OCI-M1 (cell line): ENCODE measurements around the gene INVS.

Source experiments
- DNase-seq: peaks from one replicate; lab custom pipeline; 2025; lab: John Stamatoyannopoulos, UW

The INVS gene

GRCh38 chr9:100281066-100281465 is 182.0 kb downstream of the INVS start:
- peak; percentile 45 for DNase-seq

GRCh38 chr9:100281676-100282387 is 182.8 kb downstream of the INVS start:
- peak; percentile 80 for DNase-seq

DNA sequence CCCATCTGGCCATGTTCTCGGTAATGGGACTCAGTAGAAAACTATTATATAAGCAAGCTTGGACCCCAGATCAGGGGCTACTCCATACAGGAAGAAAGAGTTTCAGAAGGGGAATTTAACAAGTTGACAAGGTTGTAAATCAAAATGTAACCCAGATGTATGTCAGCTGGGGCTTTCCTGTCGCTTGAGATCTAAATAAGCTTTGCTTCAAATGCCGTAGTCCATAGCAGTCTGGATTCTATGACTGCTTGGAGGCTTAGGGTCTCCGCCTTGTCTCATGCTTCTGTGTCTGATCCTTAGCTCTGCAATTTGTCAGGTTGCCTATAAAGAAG is 183.3 kb downstream of the INVS start:
- DNase-seq: no peak

DNA sequence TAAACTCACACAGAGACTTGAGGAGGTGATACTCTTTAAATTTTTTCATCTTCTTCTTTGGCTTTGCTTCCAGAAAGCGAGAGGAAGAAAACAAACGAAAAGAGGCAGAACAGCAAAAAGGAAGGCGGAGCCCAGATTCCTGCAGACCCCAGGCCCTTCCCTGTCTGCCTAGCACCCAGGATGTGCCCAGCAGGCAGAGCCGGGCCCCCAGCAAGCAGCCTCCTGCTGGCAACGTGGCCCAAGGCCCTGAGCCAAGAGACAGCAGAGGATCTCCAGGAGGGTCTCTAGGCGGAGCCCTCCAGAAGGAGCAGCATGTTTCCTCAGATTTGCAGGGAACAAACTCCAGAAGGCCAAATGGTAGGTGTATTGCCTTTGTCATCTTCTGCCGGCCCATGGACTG is 185.2 kb downstream of the INVS start:
- DNase-seq: no peak

DNA sequence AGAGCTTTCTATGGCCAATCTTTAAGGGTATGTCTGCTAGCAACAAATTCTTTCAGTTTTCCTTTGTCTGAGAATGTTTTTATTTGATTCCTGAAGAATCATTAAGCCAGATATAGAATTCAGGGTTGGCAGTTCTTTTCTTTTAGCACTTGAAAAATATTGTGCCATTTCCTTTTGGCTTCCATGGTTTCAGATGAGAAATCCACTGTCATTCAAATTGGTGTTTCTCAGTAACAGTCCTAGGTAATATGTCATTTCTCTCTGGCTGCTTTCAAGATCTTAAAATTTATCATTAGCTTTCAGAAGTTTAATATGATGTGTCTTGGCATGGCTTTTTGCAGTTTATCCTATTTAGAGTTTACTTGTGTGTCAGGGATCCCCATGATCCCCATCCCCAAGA is 186.0 kb downstream of the INVS start:
- peak; percentile 26 for DNase-seq

DNA sequence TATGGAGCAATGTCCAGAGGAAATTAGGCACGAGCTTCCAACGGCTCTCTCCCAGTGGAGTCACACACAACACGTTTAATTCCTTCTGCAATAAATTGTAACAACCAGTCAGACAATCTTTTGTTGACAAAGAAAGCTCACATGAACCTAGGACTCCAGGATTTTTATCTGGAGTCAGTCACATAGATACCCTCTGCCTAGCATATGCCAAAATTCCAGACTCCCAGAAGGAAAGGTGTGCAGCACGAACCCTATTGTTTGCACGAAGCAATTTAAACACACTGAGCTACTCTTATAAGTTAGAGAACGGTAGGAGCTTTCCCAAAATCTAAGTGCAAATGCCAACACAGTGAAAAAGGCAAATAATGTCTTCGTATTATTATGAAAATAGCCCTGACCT is 186.6 kb downstream of the INVS start:
- DNase-seq: no peak

GRCh38 chr9:100286257-100286656 is 187.2 kb downstream of the INVS start:
- no peak for DNase-seq

DNA sequence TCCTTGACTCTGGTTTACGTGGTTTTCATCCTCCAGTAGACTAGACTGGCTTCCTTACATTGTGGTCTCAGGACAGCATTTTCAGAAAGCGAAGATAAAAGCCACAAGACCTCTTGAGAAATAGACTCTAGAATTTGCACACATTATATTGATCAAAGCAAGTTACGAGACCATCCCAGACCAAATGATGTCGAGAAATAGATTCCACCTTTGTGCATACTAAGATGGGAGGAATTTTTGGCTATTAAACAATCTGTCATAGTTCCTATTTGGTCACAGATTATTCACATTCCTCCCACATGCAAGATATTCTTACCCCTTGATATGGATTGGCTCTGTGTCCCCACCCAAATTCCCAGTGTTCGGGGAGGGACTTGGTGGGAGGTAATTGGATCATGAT is 188.1 kb downstream of the INVS start:
- DNase-seq: peak; percentile 10

GRCh38 chr9:100290714-100291113 is 191.7 kb downstream of the INVS start:
- DNase-seq: no peak

GRCh38 chr9:100292414-100292813 is 193.4 kb downstream of the INVS start:
- no peak for DNase-seq

DNA sequence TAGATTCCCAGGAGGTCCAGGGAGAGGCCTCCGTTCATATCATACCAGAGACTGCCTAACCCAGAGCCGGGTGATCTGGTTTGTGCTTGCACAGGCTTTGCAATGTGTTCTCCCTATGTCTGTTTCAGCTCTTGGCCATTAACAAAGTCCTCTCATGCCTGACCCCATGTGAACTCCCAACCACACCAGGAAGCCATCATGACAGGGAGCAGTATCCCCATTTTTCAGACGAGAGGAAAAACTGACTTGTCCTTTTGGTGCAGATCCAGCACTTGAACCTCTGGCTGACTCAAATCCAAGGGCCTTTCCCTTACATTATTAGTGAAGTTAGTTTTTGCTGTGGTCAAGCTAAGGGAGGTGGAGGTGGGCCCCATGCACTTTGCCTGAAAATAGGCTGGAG is 195.3 kb downstream of the INVS start:
- no peak for DNase-seq

DNA sequence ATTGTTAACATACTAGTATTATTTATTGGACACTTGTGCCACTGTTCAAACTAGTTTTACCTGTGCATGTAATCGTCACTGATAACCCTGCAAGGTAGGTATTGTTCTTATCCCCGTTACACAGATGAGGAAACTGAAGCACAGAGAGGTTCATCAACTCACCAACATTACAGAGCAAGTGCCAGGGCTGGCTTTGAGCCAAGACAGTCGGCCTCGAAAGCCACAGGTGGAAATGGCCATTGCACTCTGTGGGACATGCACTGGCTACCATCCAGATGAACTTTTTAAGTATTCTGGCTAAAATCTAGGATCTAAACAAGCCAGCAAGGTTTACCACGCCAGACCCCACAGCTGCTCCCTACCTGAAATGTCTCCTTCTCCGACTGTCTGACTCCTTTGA is 195.8 kb downstream of the INVS start:
- no peak for DNase-seq

GRCh38 chr9:100295240-100295639 is 196.2 kb downstream of the INVS start:
- no peak for DNase-seq

DNA sequence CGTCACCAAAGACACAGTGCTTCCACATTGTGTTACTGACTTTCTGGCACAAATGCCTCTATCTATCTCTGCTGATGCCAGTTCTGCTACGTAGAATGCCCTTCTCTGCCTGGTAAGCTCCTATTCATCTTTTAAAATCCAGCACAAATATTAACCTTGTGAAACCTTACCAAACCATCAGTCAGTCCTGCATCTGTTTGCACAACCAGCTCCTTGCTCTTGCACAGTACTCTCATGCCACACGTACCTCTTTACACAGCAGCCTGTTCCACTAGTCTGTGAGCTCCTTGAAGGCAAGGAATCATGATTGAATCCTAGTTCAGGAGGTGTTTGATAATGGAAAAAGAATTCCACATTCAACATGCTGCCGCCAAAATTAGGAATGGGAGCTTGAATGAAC is 197.4 kb downstream of the INVS start:
- no peak for DNase-seq

DNA sequence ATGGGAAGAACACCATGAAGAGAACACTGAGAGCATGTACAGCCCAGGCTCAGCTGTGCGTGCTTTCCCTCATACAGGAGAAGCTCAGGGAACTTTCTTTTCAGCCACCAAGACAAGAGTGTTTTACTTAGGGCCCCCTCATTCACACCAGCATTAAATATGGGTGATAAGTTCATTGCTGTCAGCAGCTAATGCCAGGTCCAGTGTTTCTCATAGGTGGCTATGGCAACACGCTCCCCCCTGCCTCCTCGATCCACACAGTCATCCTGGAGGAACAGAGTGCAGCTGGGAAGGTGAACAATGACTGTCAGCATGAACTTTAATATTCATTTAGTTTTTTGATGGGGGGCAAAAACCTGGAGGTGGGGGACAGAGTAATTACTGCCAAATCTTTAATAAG is 199.3 kb downstream of the INVS start:
- DNase-seq: no peak

- no peak for DNase-seq
These were observed 204.7 kb downstream of the INVS start for GRCh38 chr9:100303747-100304146.

GRCh38 chr9:100306283-100306682 is 207.2 kb downstream of the INVS start:
- DNase-seq: peak; percentile 7

- DNase-seq: no peak
These were observed 208.0 kb downstream of the INVS start for GRCh38 chr9:100307080-100307479.

GRCh38 chr9:100308965-100309564 is 210.0 kb downstream of the INVS start:
- DNase-seq: no peak

DNA sequence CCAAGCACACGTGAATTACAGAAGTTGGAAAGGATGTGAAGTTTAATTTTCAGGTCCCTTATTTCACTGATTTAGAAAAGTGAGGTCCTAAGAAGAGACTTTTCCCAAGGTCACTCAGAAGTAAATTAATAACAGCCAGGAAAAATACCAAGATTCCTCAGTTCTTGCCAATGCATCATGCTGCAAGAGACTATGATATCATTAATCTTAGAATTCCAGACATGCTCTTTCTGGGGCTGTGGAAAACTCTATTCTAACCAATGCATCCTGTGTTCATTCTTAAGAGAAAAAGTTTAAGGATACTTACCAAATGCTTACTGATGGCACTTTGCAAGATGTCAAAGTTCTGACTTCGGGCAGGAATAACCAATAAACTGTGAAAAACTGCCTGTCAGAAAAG is 210.9 kb downstream of the INVS start:
- DNase-seq: no peak

DNA sequence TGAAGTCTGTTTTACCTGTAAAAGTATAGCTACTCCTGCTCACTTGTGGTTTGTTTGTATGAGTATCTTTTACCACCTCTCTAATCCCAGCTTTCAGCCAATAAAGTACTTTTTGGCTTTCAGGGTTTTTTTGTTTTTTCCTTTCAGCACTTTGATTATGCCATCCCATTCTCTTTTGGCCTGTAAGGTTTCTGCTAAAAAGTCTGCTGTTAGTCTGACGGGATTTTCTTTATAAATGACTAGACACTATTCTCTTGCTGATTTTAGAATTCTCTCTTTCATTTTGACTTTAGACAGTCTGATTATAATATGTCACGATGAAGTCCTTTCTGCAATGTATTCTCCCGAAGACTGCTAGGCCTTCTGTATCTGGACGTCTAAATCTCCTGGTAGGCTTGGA is 216.5 kb downstream of the INVS start:
- no peak for DNase-seq

- DNase-seq: no peak
These were observed 218.7 kb downstream of the INVS start for GRCh38 chr9:100317706-100318105.

GRCh38 chr9:100322954-100323536 is 224.0 kb downstream of the INVS start:
- DNase-seq: peak; percentile 77
